Keratinocyte (primary cell): ENCODE data around the gene NDUFS4. TPM values are rescaled to one million over a fixed set of nuclear protein-coding genes. Genes with fewer than 3 reads are reported as not detected.
"Not testable (repeated sequence)": the region's sequence is repeated elsewhere in the genome, so short reads cannot be mapped to it uniquely, and the experiment has no call there.

Source experiments
- DNase-seq: peaks from one replicate; pipeline ENCODE4 v3.0.0-alpha.2; 2011; ENCODE audit warnings: low read depth, missing footprints, low spot score
- FAIRE-seq: peaks from 2 replicates; lab custom pipeline; 2011; peaks lifted over from hg19 to GRCh38; lab: Jason Lieb, UNC
- H2AFZ ChIP-seq: 2 replicates; pipeline ENCODE4 v1.6.0; 2012; ENCODE audit warnings: low read length, control low read depth, inconsistent platforms; ENCODE audit not compliant: control insufficient read depth
- H3K27ac ChIP-seq: 2 replicates; pipeline ENCODE4 v1.5.1; 2011; ENCODE audit warnings: low read length; ENCODE audit not compliant: control insufficient read depth, insufficient read depth
- H3K27me3 ChIP-seq: 3 replicates; pipeline ENCODE4 v1.6.0; 2011; ENCODE audit warnings: low read length; ENCODE audit not compliant: control insufficient read depth, insufficient read depth; ENCODE audit errors: extremely low read depth
- H3K36me3 ChIP-seq, 2 experiments: 2 replicates in 1 of 2; 3 replicates in 1 of 2; pipeline ENCODE4 v1.5.1; 2011; ENCODE audit warnings: low read length in 2 of 2, mild to moderate bottlenecking in 1 of 2; ENCODE audit not compliant: control insufficient read depth in 2 of 2, insufficient read depth in 2 of 2; ENCODE audit errors: extremely low read depth in 1 of 2
- H3K4me1 ChIP-seq: 3 replicates; pipeline ENCODE4 v1.5.1; 2011; ENCODE audit warnings: low read length; ENCODE audit not compliant: control insufficient read depth, insufficient read depth; ENCODE audit errors: extremely low read depth
- H3K4me2 ChIP-seq: 3 replicates; pipeline ENCODE4 v1.6.0; 2011; ENCODE audit warnings: low read depth, low read length; ENCODE audit not compliant: control insufficient read depth, insufficient read depth; ENCODE audit errors: extremely low read depth
- H3K4me3 ChIP-seq, 3 experiments: fragments of 200-600 bp in 1 of 3; sonication (generic) in 1 of 3; 2 replicates in 2 of 3; 3 replicates in 1 of 3; pipeline ENCODE4 v1.5.1; 2011 to 2016; ENCODE audit warnings: low read length in 3 of 3, mild to moderate bottlenecking in 3 of 3, control low read depth in 2 of 3, inconsistent platforms in 1 of 3, low read depth in 1 of 3, mixed read lengths in 1 of 3, mixed run types in 1 of 3, moderate library complexity in 1 of 3; ENCODE audit not compliant: control insufficient read depth in 2 of 3, insufficient read depth in 2 of 3; ENCODE audit errors: extremely low read depth in 1 of 3
- H3K79me2 ChIP-seq: 2 replicates; pipeline ENCODE4 v1.6.0; 2012; ENCODE audit warnings: low read length; ENCODE audit not compliant: control insufficient read depth, insufficient read depth
- H3K9ac ChIP-seq: 3 replicates; pipeline ENCODE4 v1.6.0; 2011; ENCODE audit warnings: low read length; ENCODE audit not compliant: control insufficient read depth, insufficient read depth; ENCODE audit errors: extremely low read depth
- H3K9me1 ChIP-seq: 3 replicates; pipeline ENCODE4 v1.6.0; 2011; ENCODE audit warnings: low read length; ENCODE audit not compliant: control insufficient read depth, insufficient read depth; ENCODE audit errors: extremely low read depth
- H3K9me3 ChIP-seq: 2 replicates; pipeline ENCODE4 v1.5.1; 2012; ENCODE audit warnings: low read depth, low read length; ENCODE audit not compliant: control insufficient read depth
- H4K20me1 ChIP-seq: 3 replicates; pipeline ENCODE4 v1.6.0; 2011; ENCODE audit warnings: low read length; ENCODE audit not compliant: control insufficient read depth, insufficient read depth; ENCODE audit errors: extremely low read depth
- EZH2 ChIP-seq: IDR thresholded peaks from one replicate; pipeline ENCODE4 v1.6.1; 2012; ENCODE audit warnings: inconsistent platforms, mild to moderate bottlenecking, low read length, moderate library complexity
- dilution Hi-C: fragments of 300-500 bp; cut with MboI; formaldehyde crosslinking; loops from one replicate; pipeline ENCODE4 v1.7.0; 2020; ENCODE audit warnings: low sequenced_read_pairs; ENCODE audit not compliant: extremely low pct_ligation_motif_present
- polyA plus RNA-seq, 5 experiments: library from polyadenylated mRNA; depleted of rRNA in 3 of 5; stranded (reverse) in 3 of 5; stranded (forward) in 1 of 5; unstranded in 1 of 5; fragments of >200 nt; gene quantifications; 1 replicate in 1 of 5; 2 replicates in 3 of 5; 3 replicates in 1 of 5; pipeline versions ENCODE4 v1.2.1 to v1.2.3, GENCODE V29; 2011 to 2012; ENCODE audit warnings: missing spikeins in 2 of 5, low read depth in 1 of 5, low replicate concordance in 1 of 5
- TF ChIP-seq, protein P1 (sequence below), 3 experiments: IDR thresholded peaks in 1 of 3; conservative IDR thresholded peaks in 1 of 3; optimal IDR thresholded peaks in 1 of 3; 2 replicates in 2 of 3; 3 replicates in 1 of 3; pipeline versions ENCODE3 to v1.5.1; 2011; ENCODE audit warnings: low read length in 3 of 3, mild to moderate bottlenecking in 3 of 3, moderate library complexity in 2 of 3, control low read depth in 1 of 3, inconsistent platforms in 1 of 3; ENCODE audit not compliant: insufficient read depth in 2 of 3; ENCODE audit errors: extremely low read depth in 1 of 3

Gene NDUFS4
- polyA plus RNA-seq, 1 donor (not counting 4 experiments of a cell fraction or from before 2014, with no cell fraction given) = 118 TPM

GRCh38 chr5:53537711-53538110, 22.7 kb upstream of the NDUFS4 start:
- Histone ChIP-seq H3K4me3 (no peak overlapping the region), H3K4me1 (no peaks in the 10 kb centered on the region), H3K9ac (no peak overlapping the region), H3K4me2 (no peak overlapping the region), H3K9me1 (no peaks in the 10 kb centered on the region), H3K27me3 (no peaks in the 10 kb centered on the region), H2AFZ (no peak overlapping the region), H3K27ac (no peak overlapping the region), H3K9me3 (no peaks in the 10 kb centered on the region), H3K79me2 (no peaks in the 10 kb centered on the region), H4K20me1 (no peaks in the 10 kb centered on the region), H3K36me3 (no peaks in the 10 kb centered on the region)
- dilution Hi-C loops = no loop called here
- TF ChIP-seq, protein P1, sequence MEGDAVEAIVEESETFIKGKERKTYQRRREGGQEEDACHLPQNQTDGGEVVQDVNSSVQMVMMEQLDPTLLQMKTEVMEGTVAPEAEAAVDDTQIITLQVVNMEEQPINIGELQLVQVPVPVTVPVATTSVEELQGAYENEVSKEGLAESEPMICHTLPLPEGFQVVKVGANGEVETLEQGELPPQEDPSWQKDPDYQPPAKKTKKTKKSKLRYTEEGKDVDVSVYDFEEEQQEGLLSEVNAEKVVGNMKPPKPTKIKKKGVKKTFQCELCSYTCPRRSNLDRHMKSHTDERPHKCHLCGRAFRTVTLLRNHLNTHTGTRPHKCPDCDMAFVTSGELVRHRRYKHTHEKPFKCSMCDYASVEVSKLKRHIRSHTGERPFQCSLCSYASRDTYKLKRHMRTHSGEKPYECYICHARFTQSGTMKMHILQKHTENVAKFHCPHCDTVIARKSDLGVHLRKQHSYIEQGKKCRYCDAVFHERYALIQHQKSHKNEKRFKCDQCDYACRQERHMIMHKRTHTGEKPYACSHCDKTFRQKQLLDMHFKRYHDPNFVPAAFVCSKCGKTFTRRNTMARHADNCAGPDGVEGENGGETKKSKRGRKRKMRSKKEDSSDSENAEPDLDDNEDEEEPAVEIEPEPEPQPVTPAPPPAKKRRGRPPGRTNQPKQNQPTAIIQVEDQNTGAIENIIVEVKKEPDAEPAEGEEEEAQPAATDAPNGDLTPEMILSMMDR (optimal IDR thresholded peaks at IDR 0.05 in 1 of 3, IDR thresholded peaks at IDR 0.05 in 1 of 3, conservative IDR thresholded peaks at IDR 0.05 in 1 of 3; ENCODE audit: extremely low read depth in 1 of 3, insufficient read depth in 2 of 3, low read length in 3 of 3) = no peak
- TF ChIP-seq EZH2 = no peak
- no peak for DNase-seq
- no peak for FAIRE-seq

DNA sequence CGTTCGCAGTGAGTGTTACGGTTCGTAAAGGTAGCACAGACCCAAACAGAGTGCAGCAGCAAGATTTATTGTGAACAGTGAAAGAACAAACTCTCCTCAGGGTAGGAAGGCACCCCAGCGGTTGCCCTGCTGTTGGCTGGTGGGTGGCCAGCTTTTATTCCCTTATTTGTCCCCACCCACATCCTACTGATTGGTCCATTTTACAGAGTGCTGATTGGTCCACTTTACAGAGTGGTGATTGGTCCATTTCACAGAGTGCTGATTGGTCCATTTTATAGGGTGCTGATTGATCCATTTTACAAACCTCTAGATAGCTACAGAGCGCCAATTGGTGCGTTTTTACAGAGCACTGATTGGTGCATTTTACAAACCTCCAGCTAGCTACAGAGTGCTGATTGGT, 19.7 kb upstream of the NDUFS4 start:
- dilution Hi-C loops, H3K27me3 ChIP-seq, DNase-seq, H3K4me1 ChIP-seq, FAIRE-seq, H3K4me2 ChIP-seq, H4K20me1 ChIP-seq, H3K27ac ChIP-seq, H3K9me3 ChIP-seq, H3K36me3 ChIP-seq, H3K79me2 ChIP-seq, H3K9ac ChIP-seq, H3K9me1 ChIP-seq, H2AFZ ChIP-seq, H3K4me3 ChIP-seq: not testable (repeated sequence)

DNA sequence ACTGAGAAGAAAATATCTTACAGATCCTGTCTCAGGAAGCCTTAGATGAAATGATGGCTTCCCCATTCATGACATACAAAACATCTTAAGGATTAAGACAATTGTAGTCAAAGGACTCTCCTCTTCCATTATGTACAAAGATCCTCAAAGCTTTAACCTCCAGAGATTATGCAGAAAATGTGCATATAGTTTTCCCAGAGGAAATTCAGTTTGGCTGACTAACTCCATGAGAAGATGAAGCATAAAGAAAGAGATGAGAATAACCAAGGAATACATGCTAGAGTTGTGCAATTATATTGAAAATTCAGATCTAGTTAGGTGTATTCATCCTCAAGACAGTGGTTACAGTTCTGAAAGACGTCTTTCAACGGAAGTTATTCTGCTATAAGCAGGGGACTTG, 18.6 kb upstream of the NDUFS4 start:
- no peaks in the 10 kb centered on the region for H3K27me3 ChIP-seq
- dilution Hi-C loops = no loop called here
- H2AFZ ChIP-seq = no peak overlapping the region
- no peak overlapping the region for H3K4me2 ChIP-seq
- no peak for DNase-seq
- no peak overlapping the region for H3K9ac ChIP-seq
- no peaks in the 10 kb centered on the region for H3K4me1 ChIP-seq
- H3K79me2 ChIP-seq = no peaks in the 10 kb centered on the region
- H3K9me3 ChIP-seq = no peaks in the 10 kb centered on the region
- no peaks in the 10 kb centered on the region for H4K20me1 ChIP-seq
- H3K27ac ChIP-seq = no peak overlapping the region
- no peaks in the 10 kb centered on the region for H3K9me1 ChIP-seq
- no peak for FAIRE-seq
- TF ChIP-seq, protein P1 (optimal IDR thresholded peaks at IDR 0.05 in 1 of 3, IDR thresholded peaks at IDR 0.05 in 1 of 3, conservative IDR thresholded peaks at IDR 0.05 in 1 of 3; ENCODE audit: extremely low read depth in 1 of 3, insufficient read depth in 2 of 3, low read length in 3 of 3) = no peak
- no peak for TF ChIP-seq EZH2
- no peaks in the 10 kb centered on the region for H3K36me3 ChIP-seq
- H3K4me3 ChIP-seq = no peak overlapping the region
